ENCODE data around the gene CAND1. TPM values are rescaled to one million over a fixed set of nuclear protein-coding genes. Genes with fewer than 3 reads are reported as not detected.
A peak's percentile ranks its signal among the peaks of the same experiment; 100 is the strongest.

CAND1 gene
- total and polyA plus RNA-seq, 7 donors: 9.1 to 48.6 (median 27.9) TPM

- ATAC-seq: no peak
- intact Hi-C loops (cut with DNase I): no loop called here
- peaks cover 0 to 34% of the 10 kb centered on the region in 2 donors for H3K36me3 ChIP-seq (ENCODE audit: insufficient read depth in 1 of 2, low read depth in 1 of 2)
- H3K27ac ChIP-seq: no peak overlapping the region
- TF ChIP-seq, protein P1, sequence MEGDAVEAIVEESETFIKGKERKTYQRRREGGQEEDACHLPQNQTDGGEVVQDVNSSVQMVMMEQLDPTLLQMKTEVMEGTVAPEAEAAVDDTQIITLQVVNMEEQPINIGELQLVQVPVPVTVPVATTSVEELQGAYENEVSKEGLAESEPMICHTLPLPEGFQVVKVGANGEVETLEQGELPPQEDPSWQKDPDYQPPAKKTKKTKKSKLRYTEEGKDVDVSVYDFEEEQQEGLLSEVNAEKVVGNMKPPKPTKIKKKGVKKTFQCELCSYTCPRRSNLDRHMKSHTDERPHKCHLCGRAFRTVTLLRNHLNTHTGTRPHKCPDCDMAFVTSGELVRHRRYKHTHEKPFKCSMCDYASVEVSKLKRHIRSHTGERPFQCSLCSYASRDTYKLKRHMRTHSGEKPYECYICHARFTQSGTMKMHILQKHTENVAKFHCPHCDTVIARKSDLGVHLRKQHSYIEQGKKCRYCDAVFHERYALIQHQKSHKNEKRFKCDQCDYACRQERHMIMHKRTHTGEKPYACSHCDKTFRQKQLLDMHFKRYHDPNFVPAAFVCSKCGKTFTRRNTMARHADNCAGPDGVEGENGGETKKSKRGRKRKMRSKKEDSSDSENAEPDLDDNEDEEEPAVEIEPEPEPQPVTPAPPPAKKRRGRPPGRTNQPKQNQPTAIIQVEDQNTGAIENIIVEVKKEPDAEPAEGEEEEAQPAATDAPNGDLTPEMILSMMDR (IDR thresholded peaks at IDR 0.05): no peak
- no peak for DNase-seq
- H3K4me1 ChIP-seq: peaks cover 48% of the 10 kb centered on the region
- 25 to 36% (median 29%) methylated on average over 2 of the region's 2 CpGs for WGBS, 3 donors
- H3K9me3 ChIP-seq: no peaks in the 10 kb centered on the region
- H3K27me3 ChIP-seq (ENCODE audit: insufficient read depth in 3 of 3, low read length in 2 of 3): no peaks in the 10 kb centered on the region
- H3K4me3 ChIP-seq: no peak overlapping the region
Measured at GRCh38 chr12:67280572-67280971, 11.4 kb downstream of the CAND1 start.

GRCh38 chr12:67284561-67284960 lies 15.4 kb downstream of the CAND1 start:
- intact Hi-C loops (cut with DNase I): no loop called here
- no peaks in the 10 kb centered on the region for H3K9me3 ChIP-seq
- no peaks in the 10 kb centered on the region for H3K27me3 ChIP-seq (ENCODE audit: insufficient read depth in 3 of 3, low read length in 2 of 3)
- H3K36me3 ChIP-seq (ENCODE audit: insufficient read depth in 1 of 2, low read depth in 1 of 2): peaks cover 0 to 46% of the 10 kb centered on the region in 2 donors
- ATAC-seq (peak in 1 of 4 donors; percentile 35), DNase-seq (no peak)
- H3K4me1 ChIP-seq: peaks cover 20% of the 10 kb centered on the region
- 95 to 100% (median 96%) methylated on average over 2 of the region's 2 CpGs for WGBS, 3 donors
- H3K4me3 ChIP-seq: no peak overlapping the region
- TF ChIP-seq, protein P1 (IDR thresholded peaks at IDR 0.05): no peak
- H3K27ac ChIP-seq: no peak overlapping the region

- 92 to 98% (median 95%) methylated on average over 5 of the region's 5 CpGs for WGBS, 3 donors
- Histone ChIP-seq H3K27me3 (ENCODE audit: insufficient read depth in 3 of 3, low read length in 2 of 3) (no peaks in the 10 kb centered on the region), H3K4me3 (no peak overlapping the region), H3K4me1 (peaks cover 13% of the 10 kb centered on the region), H3K27ac (peak overlapping the region; percentile 10), H3K36me3 (ENCODE audit: insufficient read depth in 1 of 2, low read depth in 1 of 2) (peaks cover 0 to 52% of the 10 kb centered on the region in 2 donors), H3K9me3 (no peaks in the 10 kb centered on the region)
- intact Hi-C loops (cut with DNase I): no loop called here
- TF ChIP-seq, protein P1 (IDR thresholded peaks at IDR 0.05): no peak
- ATAC-seq (no peak), DNase-seq (no peak)
Measured at GRCh38 chr12:67286257-67286656, 17.1 kb downstream of the CAND1 start.

DNA sequence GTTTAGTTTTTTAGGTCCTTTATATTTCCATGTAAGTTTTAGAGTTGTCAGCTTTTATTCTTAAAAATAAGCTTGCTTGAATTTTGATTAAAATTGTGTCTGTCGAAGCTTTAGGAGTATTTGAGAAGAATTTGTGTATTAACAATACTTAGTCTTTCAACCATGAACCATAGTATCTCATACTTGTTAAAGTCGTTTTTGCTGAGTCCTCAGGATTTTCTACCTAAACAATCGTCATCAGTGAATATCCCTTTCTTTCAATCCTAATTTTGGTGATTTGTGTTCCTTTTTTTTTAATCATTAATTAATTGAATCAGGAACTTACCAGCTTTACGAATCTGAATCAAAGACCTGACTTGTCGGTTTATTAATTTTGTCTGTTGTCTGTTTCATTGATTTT lies 18.2 kb downstream of the CAND1 start:
- no peak overlapping the region for H3K27ac ChIP-seq
- ATAC-seq (no peak), DNase-seq (no peak)
- H3K36me3 ChIP-seq (ENCODE audit: insufficient read depth in 1 of 2, low read depth in 1 of 2): peaks cover 0 to 46% of the 10 kb centered on the region in 2 donors
- no peak overlapping the region for H3K4me3 ChIP-seq
- no peaks in the 10 kb centered on the region for H3K27me3 ChIP-seq (ENCODE audit: insufficient read depth in 3 of 3, low read length in 2 of 3)
- no peaks in the 10 kb centered on the region for H3K9me3 ChIP-seq
- TF ChIP-seq, protein P1 (IDR thresholded peaks at IDR 0.05): no peak
- intact Hi-C loops (cut with DNase I): no loop called here
- WGBS, 3 donors: 83 to 88% (median 85%) methylated on average over 5 of the region's 5 CpGs
- peaks cover 11% of the 10 kb centered on the region for H3K4me1 ChIP-seq

DNA sequence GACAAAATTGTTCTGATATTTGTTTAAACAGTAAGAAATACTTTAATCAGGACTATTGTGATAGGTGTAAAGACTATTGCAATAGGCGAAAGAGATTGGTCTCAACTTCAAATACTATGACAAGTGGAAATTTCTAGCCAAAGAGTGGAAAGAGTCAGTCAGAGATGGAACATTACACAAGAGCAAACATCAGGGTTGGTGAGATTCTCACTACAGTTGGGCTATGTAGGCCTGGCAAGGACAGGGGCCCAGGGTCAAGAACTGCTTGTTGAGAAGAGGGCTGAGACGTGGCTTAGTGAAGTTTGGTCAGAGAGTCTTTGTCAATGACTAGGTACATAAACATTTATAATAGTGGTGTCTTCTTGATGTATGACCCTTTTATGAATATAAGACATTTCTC lies 19.4 kb downstream of the CAND1 start:
- peaks cover 11% of the 10 kb centered on the region for H3K4me1 ChIP-seq
- H3K36me3 ChIP-seq (ENCODE audit: insufficient read depth in 1 of 2, low read depth in 1 of 2): peaks cover 0 to 33% of the 10 kb centered on the region in 2 donors
- no peak for DNase-seq
- no peak overlapping the region for H3K27ac ChIP-seq
- ATAC-seq: peak in 2 of 4 donors; percentile 32 to 52
- TF ChIP-seq, protein P1 (IDR thresholded peaks at IDR 0.05): no peak
- H3K9me3 ChIP-seq: no peaks in the 10 kb centered on the region
- no peak overlapping the region for H3K4me3 ChIP-seq
- H3K27me3 ChIP-seq (ENCODE audit: insufficient read depth in 3 of 3, low read length in 2 of 3): no peaks in the 10 kb centered on the region
- intact Hi-C loops (cut with DNase I): no loop called here
- WGBS, 3 donors: 87 to 96% (median 92%) methylated on average over 2 of the region's 2 CpGs

Data from psoas muscle (tissue), 8 donors.